Measurements from ENCODE around the gene TPM2. TPM values are rescaled to one million over a fixed set of nuclear protein-coding genes. Genes with fewer than 3 reads are reported as not detected.

Gene TPM2
- total and polyA plus RNA-seq, 10 of the 15 experiments (the other 5 are each of a cell fraction or from before 2014, with no cell fraction given), result 0.11 to 9.3 (median 1.1) TPM

GRCh38 chr9:35675732-35676392, 13.9 kb downstream of the TPM2 start:
- Histone ChIP-seq H2AFZ (ENCODE audit: control insufficient read depth, low read depth, low read length) (peak overlapping the region; percentile 41), H3K4me1 (ENCODE audit: control insufficient read depth, insufficient read depth, low read length) (peaks cover 8% of the 10 kb centered on the region), H3K36me3 (ENCODE audit: control insufficient read depth in 2 of 2, insufficient read depth in 2 of 2, low read length in 1 of 2) (no peaks in the 10 kb centered on the region), H3K4me3 (peak overlapping the region; percentile 22; the same call in 1 of the 2 replicates), H3K4me2 (ENCODE audit: control insufficient read depth, insufficient read depth) (peak overlapping the region; percentile 69), H3K27ac (ENCODE audit: control insufficient read depth, insufficient read depth) (no peak overlapping the region), H3K27me3 (replicated peaks in 1 of 2; ENCODE audit: control insufficient read depth in 2 of 2, insufficient read depth in 2 of 2, low read length in 1 of 2) (peaks cover 3 to 7% of the 10 kb centered on the region in 2 experiments), H3K9ac (ENCODE audit: control insufficient read depth, insufficient read depth, low read length) (no peak overlapping the region), H3K9me3 (replicated peaks; ENCODE audit: control insufficient read depth, insufficient read depth, low read length) (no peaks in the 10 kb centered on the region), H4K20me1 (ENCODE audit: control insufficient read depth, insufficient read depth) (no peaks in the 10 kb centered on the region), H3K79me2 (ENCODE audit: control insufficient read depth, insufficient read depth, low read length) (no peaks in the 10 kb centered on the region)
- DNase-seq (ENCODE audit: low read depth, low spot score) (no peak), FAIRE-seq (no peak), ATAC-seq (peak; percentile 66)
- ChIA-PET SMC1A (ENCODE audit: uncharacterized antibody, unreplicated experiment) (interaction anchor here (0.9 to 1.7 kb wide), 3 partner anchors 10 to 16 kb away, joined by 3 to 4 read pairs (median 3); no protein-coding TSS in a partner anchor), CTCF (interaction anchor here (0.7 to 2.5 kb wide), 4 partner anchors 11 to 30 kb away, joined by 3 to 9 read pairs (median 8); partner anchors contain the start of gene ARHGEF39), POLR2A (interaction anchor here (0.6 to 1.9 kb wide), 3 partner anchors 10 to 18 kb away, joined by 3 to 11 read pairs (median 7); partner anchors contain the start of genes ARHGEF39, CCDC107 and RMRP), RAD21 (ENCODE audit: unreplicated experiment) (interaction anchor here (0.9 to 1.1 kb wide), 2 partner anchors 21 to 1272 kb away, joined by 3 to 4 read pairs; no protein-coding TSS in a partner anchor)
- intact Hi-C loops (cut with micrococcal nuclease; ENCODE audit: unreplicated experiment) (no loop called here), in situ Hi-C loops (cut with MboI) (no loop called here)
- BruUV-seq (replicated peaks), result no TSS peak
- WGBS (ENCODE audit: insufficient coverage, insufficient replicate concordance, low lambda C conversion rate, missing lambda C conversion rate), result 21% methylated on average over 50 of the region's 51 CpGs
- TF ChIP-seq BCL3 (IDR thresholded peaks at IDR 0.05; ENCODE audit: borderline replicate concordance, insufficient read depth, low read depth, low read length, poor library complexity, severe bottlenecking) (no peak), MYB (IDR thresholded peaks at IDR 0.05; ENCODE audit: borderline replicate concordance, low read depth, low read length) (no peak), ZNF622 (IDR thresholded peaks at IDR 0.05) (no peak), NRF1 (conservative IDR thresholded peaks at IDR 0.05; ENCODE audit: low read depth, low read length) (peak; percentile 28; the same call in 1 of the 2 replicates), YY1 (IDR thresholded peaks at IDR 0.05; ENCODE audit: low read depth, low read length) (peak; percentile 55), DPF2 (IDR thresholded peaks at IDR 0.05) (0 out of 2 replicates have a peak, but pooled peaks have one; percentile 16), ESRRA (IDR thresholded peaks at IDR 0.05; ENCODE audit: low read length) (no peak), ZBTB11 (CRISPR knock-in tag; IDR thresholded peaks at IDR 0.05) (no peak), ZBTB40 (IDR thresholded peaks at IDR 0.05; ENCODE audit: borderline replicate concordance) (no peak), IKZF1 (conservative IDR thresholded peaks at IDR 0.05) (0 out of 2 replicates have a peak, but pooled peaks have one; percentile 32), STAT3 (IDR thresholded peaks at IDR 0.05; ENCODE audit: low read depth, low read length) (no peak), MAX (IDR thresholded peaks at IDR 0.05; ENCODE audit: low read depth, low read length) (no peak)
